Ovary (tissue), 9 donors: ENCODE results near the gene TPRX1. TPM values are rescaled to one million over a fixed set of nuclear protein-coding genes. Genes with fewer than 3 reads are reported as not detected.
"Not testable (repeated sequence)": the region's sequence is repeated elsewhere in the genome, so short reads cannot be mapped to it uniquely, and the experiment has no call there.

Experiments used
- DNase-seq, 5 donors: peaks; one replicate each; pipeline ENCODE4 v3.0.0-alpha.2; 2019 to 2020
- H3K27ac ChIP-seq, 2 donors: fragments of 200-600 bp; one replicate each; pipeline versions ENCODE4 v1.5.1 to v1.8.0; 2019 to 2022
- H3K27me3 ChIP-seq: fragments of 200-600 bp; one replicate; pipeline ENCODE4 v1.8.0; 2022
- H3K36me3 ChIP-seq: fragments of 200-600 bp; sonication (generic); one replicate; pipeline ENCODE4 v1.5.1; 2019
- H3K4me1 ChIP-seq: one replicate; pipeline ENCODE4 v1.8.1; 2013; ENCODE audit warnings: mild to moderate bottlenecking, moderate library complexity; ENCODE audit not compliant: insufficient read depth
- H3K4me3 ChIP-seq: fragments of 200-600 bp; sonication (generic); one replicate; pipeline ENCODE4 v1.5.1; 2017
- H3K9me3 ChIP-seq, 2 donors: fragments of 200-600 bp in 1 of 2; sonication (generic) in 1 of 2; one replicate each; pipeline versions ENCODE4 v1.5.1 to v1.8.1; 2013 to 2019; ENCODE audit warnings: mild to moderate bottlenecking in 1 of 2, moderate library complexity in 1 of 2
- CTCF ChIP-seq, 3 donors: fragments of 450-650 bp in 2 of 3; fragments of 200-600 bp in 1 of 3; IDR thresholded peaks; one replicate each; pipeline versions ENCODE4 v1.5.1 to v1.8.0; 2016 to 2022; ENCODE audit warnings: antibody characterized with exemption in 3 of 3, mild to moderate bottlenecking in 1 of 3
- EP300 ChIP-seq: sonication (generic); formaldehyde crosslinking; IDR thresholded peaks from one replicate; pipeline ENCODE4 v1.6.1; 2017; ENCODE audit warnings: antibody characterized with exemption
- POLR2A ChIP-seq: fragments of 450-650 bp; IDR thresholded peaks from one replicate; pipeline ENCODE4 v1.6.1; 2017; ENCODE audit warnings: antibody characterized with exemption, mild to moderate bottlenecking, moderate library complexity
- WGBS, 3 donors: extraction: QIAGEN DNeasy Blood & Tissue Kit in 1 of 3; methylation state at CpG; one replicate each; pipeline versions ENCODE4 v1.1.5 to v1.1.7; 2013 to 2017; 5-methylcytosine and 5-hydroxymethylcytosine counted together
- intact Hi-C, 4 donors: fragments of 100-400 bp; cut with DNase I; formaldehyde crosslinking; loops; one replicate each; pipeline versions ENCODE4 v1.11.0 to v1.15.1; 2022 to 2023
- polyA plus RNA-seq, 2 donors: library from polyadenylated mRNA; stranded (reverse); fragments of 200-250 nt in 1 of 2; fragments of 350-450 nt in 1 of 2; fragmentation: Illumina TruSeq in 1 of 2; extraction: RNeasy Lipid Tissue Mini Kit (QIAGEN cat#74804) in 1 of 2; gene quantifications; one replicate each; pipeline ENCODE4 v1.2.3, GENCODE V29; 2013 to 2014
- total RNA-seq, 7 donors: library from RNA; depleted of rRNA in 2 of 7; stranded (reverse); fragments of >200 nt in 2 of 7; fragmentation: NEBNext Ultra II Directional in 3 of 7; extraction: Animal tissue kit (Norgen Biotek cat#: 25700) in 3 of 7; gene quantifications; one replicate each; pipeline versions ENCODE4 v1.1.0 to v1.2.4, GENCODE V29; 2016 to 2023
- donor health status: DM: no; HTN: no; CAD: no; lungs with moderate emphysema.
- donor health status: DM: no; HTN: no; CAD: no.
- donor health status: Bipolar disorder and iron deficiency.
- donor health status: DM: yes; HTN: yes; CAD: no.
- donor health status: DM: no; HTN: no; CAD: no.
- donor health status: DM: yes; HTN: yes; CAD: no.

Gene TPRX1
- total and polyA plus RNA-seq, 9 donors = not detected

- no peak for TF ChIP-seq CTCF (IDR thresholded peaks at IDR 0.05)
- no peak for TF ChIP-seq POLR2A
- TF ChIP-seq EP300 = no peak
- H3K9me3 ChIP-seq = no peaks in the 10 kb centered on the region
- DNase-seq = no peak
- no peaks in the 10 kb centered on the region for H3K36me3 ChIP-seq
- no peaks in the 10 kb centered on the region for H3K4me1 ChIP-seq
- 58 to 60% (median 58%) methylated on average over 7 of the region's 7 CpGs for WGBS, 3 donors
- no peaks in the 10 kb centered on the region for H3K27me3 ChIP-seq
- intact Hi-C loops = no loop called here
- H3K4me3 ChIP-seq = no peak overlapping the region
- no peak overlapping the region for H3K27ac ChIP-seq
Observed at GRCh38 chr19:47813995-47814328, 9.6 kb upstream of the TPRX1 start.

- no peaks in the 10 kb centered on the region for H3K27me3 ChIP-seq
- DNase-seq = peak; percentile 28 to 68 (median 52)
- no peak overlapping the region for H3K27ac ChIP-seq
- H3K36me3 ChIP-seq = no peaks in the 10 kb centered on the region
- no peaks in the 10 kb centered on the region for H3K9me3 ChIP-seq
- WGBS, 3 donors = 36 to 41% (median 37%) methylated on average over 17 of the region's 17 CpGs
- TF ChIP-seq CTCF (IDR thresholded peaks at IDR 0.05) = no peak
- no peak for TF ChIP-seq EP300
- no peaks in the 10 kb centered on the region for H3K4me1 ChIP-seq
- intact Hi-C loops = no loop called here
- H3K4me3 ChIP-seq = no peak overlapping the region
Observed at GRCh38 chr19:47813304-47813994, 9.1 kb upstream of the TPRX1 start.

- Histone ChIP-seq H3K36me3 (no peaks in the 10 kb centered on the region), H3K27me3 (no peaks in the 10 kb centered on the region), H3K4me3 (no peak overlapping the region), H3K9me3 (no peaks in the 10 kb centered on the region), H3K27ac (no peak overlapping the region), H3K4me1 (no peaks in the 10 kb centered on the region)
- no peak for DNase-seq
- TF ChIP-seq EP300 = no peak
- TF ChIP-seq POLR2A = no peak
- 87 to 89% (median 88%) methylated on average over 6 of the region's 6 CpGs for WGBS, 3 donors
- intact Hi-C loops = no loop called here
Observed at GRCh38 chr19:47806435-47806834, 2.1 kb upstream of the TPRX1 start.

GRCh38 chr19:47805313-47805712 lies 962 bp upstream of the TPRX1 start:
- no peak overlapping the region for H3K27ac ChIP-seq
- H3K4me3 ChIP-seq = no peak overlapping the region

GRCh38 chr19:47803671-47804070 lies 680 bp downstream of the TPRX1 start:
- H3K4me3 ChIP-seq, H3K27me3 ChIP-seq, H3K9me3 ChIP-seq, H3K27ac ChIP-seq, H3K36me3 ChIP-seq, intact Hi-C loops, DNase-seq, H3K4me1 ChIP-seq: not testable (repeated sequence)
- 93% methylated on average over 12 of the region's 12 CpGs; no CpG with 5 or more reads in 2 of the 3 donors for WGBS, 3 donors

More at GRCh38 chr19:47805313-47805712, 962 bp upstream of the TPRX1 start:
- H3K4me1 ChIP-seq = no peaks in the 10 kb centered on the region
- no peaks in the 10 kb centered on the region for H3K9me3 ChIP-seq
- WGBS, 3 donors = 81 to 89% (median 87%) methylated on average over 10 of the region's 10 CpGs
- TF ChIP-seq POLR2A (no peak), CTCF (IDR thresholded peaks at IDR 0.05) (no peak), EP300 (no peak)
- no peaks in the 10 kb centered on the region for H3K36me3 ChIP-seq
- DNase-seq = no peak
- intact Hi-C loops = no loop called here
- H3K27me3 ChIP-seq = no peaks in the 10 kb centered on the region

GRCh38 chr19:47803148-47803547 lies 1.2 kb downstream of the TPRX1 start:
- H3K27me3 ChIP-seq, DNase-seq, intact Hi-C loops, H3K4me1 ChIP-seq, H3K9me3 ChIP-seq, H3K27ac ChIP-seq, H3K4me3 ChIP-seq, H3K36me3 ChIP-seq: not testable (repeated sequence)
- WGBS, 3 donors = 83 to 84% methylated on average over 17 to 21 of the region's 21 CpGs; no CpG with 5 or more reads in 1 of the 3 donors
